GM19023 (cell line): Measurements from ENCODE around the gene TBL1X.
A peak's percentile ranks its signal among the peaks of the same experiment; 100 is the strongest.

ENCODE experiments used
- ATAC-seq: cut with Tn5 transposase; IDR thresholded peaks from one replicate; pipeline ENCODE4 v1.9.1; 2021; ENCODE audit warnings: mild to moderate bottlenecking, moderate library complexity; ENCODE audit not compliant: unreplicated experiment

TBL1X gene

DNA sequence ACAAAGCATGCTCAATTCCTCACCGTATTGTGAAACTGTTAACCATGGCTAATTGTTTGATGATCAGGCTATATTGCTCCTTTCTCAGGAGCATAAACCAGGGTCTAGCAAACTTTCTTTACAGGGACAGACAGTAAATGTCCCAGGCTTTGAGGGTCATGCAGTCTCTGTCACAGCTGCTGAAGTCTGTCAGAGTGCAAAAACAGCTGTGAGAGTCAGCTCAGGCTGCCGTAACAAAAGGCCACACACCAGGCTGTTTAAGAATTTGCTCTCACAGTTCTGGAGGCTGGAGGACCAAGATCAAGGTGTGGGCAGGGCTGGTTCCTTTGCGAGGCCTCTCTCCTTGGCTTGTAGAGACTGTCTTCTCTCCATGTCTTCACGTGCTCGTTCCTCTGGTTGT, 225.2 kb downstream of the TBL1X start:
- ATAC-seq = no peak

DNA sequence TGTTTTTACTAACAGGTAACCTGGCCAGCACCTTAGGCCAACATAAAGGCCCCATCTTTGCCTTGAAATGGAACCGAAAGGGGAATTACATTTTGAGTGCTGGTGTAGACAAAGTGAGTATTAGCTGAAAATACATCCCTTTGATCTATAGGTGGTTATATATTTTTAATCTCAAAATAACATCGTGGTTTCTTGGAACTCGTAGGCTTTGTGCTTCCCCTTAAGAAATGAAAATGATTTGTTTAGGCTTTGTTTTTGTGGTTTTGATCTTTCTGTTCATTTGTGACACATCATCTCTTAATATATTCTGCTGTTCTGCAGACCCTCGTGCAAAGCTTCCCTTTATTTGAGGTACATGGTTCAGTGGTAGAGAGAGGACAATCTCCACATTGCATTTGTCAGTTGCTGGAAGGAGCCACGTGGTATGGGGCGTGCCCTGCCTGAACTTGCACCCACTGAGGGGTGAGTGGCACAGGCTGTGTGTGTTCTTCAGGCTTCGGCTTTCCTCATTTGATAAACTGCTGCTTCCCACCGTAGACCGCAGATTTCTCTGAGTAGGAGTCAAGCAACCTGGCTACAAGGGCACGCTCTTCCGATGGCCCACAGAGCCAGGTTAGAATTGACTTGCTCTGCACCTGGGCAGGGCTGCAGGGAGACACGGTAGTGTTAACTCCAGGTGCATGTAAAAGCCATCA, 228.6 kb downstream of the TBL1X start:
- no peak for ATAC-seq

DNA sequence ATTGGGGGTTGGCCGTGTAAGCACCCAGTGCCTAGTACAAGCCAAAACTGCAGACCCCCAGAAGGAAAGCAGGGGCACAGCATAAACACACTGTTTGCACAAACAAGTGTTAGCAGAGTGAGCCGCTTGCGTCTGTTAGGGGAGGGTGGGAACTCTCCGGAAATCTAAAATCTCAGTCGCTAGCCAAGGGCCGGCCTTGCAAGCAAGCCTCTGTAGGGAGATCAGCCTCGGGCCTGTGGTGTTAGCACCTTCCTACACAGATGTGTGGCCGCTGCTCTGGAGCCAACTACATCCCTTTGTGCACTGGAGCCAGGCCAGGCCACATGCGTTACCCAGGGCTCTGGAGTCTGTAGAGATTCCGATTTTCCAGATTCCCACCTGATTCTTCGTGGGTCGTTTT, 233.7 kb downstream of the TBL1X start:
- ATAC-seq = no peak

DNA sequence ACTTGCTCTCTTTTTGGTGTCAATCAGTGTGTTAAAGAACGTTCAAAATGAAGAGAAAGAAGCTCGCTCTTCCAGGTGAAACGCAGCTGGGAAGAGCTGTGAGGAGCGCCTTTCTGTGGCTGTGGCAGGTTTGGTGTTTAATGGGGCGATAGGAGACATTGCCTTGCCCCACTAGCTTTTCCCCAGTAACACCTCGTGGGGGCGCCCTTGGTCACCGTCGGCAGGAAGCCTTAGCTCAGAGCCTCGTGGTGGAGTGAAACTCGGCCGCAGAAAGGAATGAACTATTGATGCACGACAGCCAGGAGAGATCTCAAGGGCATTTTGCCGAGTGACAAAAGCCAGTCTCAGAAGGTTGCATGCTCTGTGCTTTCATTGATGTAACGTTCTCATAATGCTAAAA, 235.7 kb downstream of the TBL1X start:
- ATAC-seq = no peak

DNA sequence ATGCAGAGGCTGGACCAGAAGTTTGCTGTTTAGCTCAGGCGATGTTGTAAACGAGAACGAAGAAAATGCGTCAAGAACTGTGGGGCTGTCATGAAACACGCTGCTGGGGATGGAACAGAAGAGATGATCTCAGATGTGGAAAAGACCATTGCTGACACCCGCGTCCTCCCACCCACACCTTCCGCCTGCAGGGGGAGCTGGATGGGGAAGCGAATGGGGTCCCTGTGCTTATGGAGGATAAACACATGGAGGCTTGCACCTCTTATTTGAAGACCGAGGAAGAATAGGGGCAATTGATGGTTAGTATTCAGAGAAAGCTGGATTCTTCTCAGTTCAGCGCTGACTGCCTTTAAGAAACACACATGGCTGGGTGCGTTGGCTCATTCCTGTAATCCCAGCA, 236.9 kb downstream of the TBL1X start:
- no peak for ATAC-seq

DNA sequence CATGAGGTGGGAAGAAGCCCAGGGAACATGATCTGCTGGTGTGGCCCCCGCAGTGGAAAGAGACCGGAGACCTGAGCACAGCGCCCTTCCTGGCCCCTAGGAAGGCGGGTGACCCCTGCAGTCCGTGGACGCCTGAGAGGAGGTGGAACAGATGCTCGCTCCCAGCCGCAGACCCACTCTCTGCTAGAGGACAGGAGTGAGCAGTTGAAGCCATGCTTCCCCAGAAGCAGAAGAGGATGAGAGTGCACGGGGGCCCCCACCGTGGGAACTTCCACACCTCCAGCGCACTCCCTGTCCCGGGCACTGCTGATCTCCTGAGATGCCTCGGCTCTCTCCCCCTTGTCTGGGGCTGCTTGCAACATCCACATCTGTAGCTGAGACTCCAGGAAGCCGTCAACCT, 238.5 kb downstream of the TBL1X start:
- ATAC-seq = no peak

DNA sequence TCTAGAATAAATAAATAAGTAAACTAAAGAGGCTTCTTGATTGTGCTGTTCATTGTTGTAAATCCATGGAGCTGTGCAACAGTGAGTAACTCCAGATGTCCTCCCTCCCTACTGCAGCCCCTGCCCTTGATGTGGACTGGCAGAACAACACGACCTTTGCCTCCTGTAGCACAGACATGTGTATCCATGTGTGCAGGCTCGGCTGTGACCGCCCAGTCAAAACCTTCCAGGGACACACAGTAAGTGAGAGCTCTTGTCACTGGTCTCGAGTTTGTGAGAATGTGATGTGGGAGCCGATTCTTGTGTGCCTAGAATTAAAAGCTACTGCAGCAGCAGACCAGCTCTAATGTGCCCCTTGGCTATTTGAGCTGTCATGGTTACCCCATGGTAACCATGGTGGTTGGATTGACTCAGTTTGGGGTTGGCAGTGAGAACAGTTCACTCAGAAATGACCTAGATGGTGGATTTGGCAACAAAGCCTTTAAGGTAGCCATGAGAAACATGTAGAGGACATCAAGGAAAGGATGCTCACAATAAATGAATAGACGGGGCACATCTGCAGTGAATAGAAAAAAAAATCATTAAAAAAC, 240.1 kb downstream of the TBL1X start:
- ATAC-seq = no peak

DNA sequence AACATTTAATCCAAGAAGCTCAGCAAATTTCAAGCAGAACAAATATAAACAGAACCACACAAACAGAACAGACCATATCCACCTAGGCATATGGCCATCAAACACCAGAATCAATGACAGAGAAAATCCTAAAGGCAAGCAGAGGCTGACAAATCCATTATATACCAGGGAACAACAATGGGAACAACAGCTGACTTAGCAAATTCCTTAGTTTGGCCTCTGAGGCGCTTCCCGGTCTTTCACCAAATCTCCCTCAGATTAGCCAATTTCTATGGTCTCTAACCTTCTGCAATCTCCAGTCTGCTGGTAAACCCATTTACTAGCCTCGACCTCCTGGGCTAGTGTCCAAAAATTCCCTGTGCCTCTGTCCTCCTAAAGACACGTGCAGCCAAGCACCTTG, 241.6 kb downstream of the TBL1X start:
- no peak for ATAC-seq

DNA sequence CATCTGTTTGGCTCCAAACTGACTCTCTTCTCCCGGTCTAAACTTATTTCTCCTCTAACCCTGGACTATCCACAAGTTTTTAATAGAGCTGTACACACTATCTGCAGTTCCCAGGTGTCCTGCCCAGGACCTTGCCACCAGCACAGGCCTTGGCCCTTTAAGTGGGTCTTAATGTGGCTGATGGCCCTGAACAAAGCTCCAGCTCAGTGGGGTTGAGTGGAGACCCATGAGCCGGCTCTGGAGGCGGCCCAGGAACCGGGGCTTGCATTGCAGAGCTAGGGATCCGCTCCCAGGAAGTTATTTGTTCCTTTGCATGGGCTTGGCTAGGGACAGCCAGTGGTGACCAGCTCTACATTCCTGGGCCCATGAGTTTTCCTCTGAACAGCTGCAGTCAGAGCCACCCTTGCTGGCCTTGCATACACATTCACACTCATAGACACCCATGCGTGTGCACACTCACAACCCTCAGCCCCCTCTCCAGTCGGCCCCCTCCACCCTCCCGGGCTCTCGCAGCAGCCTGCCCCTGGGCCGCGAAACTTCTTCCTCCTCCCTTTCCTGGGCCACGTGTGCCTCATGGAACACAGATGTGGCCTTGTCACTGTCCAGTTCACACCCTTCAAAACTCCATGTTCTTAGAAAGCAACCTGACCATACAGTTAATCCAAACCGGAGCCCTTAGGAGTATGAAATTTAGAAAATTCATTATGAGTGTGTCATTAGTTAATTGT, 242.6 kb downstream of the TBL1X start:
- ATAC-seq = no peak

DNA sequence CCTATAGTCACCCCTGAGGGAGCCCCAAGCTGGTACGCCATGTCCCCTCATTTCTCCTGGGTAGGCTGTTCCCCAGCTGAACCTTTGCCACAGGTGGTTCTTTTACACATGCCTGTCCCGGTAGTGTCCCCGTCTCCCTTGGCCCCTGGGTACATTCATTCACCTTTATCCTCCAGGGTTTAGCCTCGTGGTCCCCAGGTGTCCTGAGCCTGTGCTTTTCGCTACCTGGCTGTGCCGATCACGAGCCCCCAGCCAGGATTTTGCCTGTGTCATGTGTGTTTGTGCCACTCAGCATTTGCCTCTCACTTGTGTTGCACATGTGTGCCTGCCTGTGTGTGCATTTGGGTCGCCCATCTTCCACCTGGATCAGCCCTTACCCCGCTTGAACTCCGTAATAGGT, 243.2 kb downstream of the TBL1X start:
- ATAC-seq = no peak

DNA sequence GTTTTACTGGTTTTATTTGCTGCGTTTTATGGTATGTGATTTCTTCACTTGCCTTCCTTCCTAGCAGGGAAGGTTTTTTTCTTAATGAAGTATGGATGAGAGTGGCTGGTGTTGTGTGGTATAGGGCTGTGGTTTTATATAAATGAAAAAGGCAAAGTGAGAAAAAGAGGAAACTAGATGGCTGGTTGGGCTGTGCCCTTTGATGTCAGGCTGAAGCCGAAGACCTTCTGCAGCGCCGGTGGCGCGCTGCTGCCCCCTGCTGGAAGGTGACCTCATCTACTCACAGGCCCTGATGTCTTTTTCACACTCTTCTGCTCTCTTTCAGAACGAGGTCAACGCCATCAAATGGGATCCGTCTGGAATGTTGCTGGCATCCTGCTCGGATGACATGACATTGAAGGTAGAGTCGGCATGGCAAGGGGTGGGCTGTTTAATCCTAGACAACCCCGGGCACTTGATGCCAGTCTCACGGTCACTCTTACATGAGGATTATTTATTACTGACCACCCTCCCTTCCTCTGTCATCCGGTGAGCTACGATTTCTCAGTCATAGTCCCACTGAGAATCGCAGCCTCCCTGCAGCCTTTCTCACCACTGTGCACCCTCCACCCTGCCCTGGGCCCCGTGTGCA, 244.2 kb downstream of the TBL1X start:
- peak; percentile 94 for ATAC-seq

DNA sequence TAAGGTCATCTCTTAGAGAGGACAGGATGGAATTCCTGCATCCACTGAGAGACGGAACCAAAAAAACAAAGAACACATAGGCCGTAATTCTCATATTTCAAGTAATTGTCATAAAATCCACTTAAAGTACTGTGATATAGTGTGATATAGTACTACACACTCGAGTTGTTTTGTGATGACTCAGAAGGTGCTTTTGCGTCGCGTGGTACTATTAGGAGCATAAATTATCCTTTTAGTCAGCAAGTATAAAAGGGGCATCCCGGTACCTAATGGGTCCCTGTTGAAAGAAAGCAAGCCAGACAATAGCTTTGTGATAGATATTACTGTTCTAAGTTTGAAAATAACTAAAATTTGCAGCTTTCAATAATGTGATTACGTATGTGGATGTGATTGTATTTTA, 245.5 kb downstream of the TBL1X start:
- ATAC-seq = no peak

DNA sequence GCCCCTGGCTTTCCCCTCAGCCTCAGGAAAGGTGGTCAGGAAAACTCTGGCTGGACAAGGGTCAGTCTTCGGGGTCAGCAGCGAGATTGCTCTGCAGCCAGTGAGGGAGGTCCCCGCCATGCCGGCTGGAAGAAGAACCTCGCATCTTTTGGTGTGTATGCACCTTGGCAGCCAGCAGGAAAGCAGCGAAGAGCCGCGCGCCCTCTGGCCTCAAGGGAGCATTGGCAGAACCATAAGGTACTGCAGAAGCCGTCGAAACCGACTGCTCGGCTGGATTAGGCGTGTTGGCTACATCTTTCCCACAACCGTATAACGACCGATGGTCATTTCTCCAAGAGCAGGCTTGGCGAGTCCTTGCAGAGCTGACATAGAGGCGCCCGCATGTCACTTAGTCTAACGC, 252.5 kb downstream of the TBL1X start:
- ATAC-seq = no peak

DNA sequence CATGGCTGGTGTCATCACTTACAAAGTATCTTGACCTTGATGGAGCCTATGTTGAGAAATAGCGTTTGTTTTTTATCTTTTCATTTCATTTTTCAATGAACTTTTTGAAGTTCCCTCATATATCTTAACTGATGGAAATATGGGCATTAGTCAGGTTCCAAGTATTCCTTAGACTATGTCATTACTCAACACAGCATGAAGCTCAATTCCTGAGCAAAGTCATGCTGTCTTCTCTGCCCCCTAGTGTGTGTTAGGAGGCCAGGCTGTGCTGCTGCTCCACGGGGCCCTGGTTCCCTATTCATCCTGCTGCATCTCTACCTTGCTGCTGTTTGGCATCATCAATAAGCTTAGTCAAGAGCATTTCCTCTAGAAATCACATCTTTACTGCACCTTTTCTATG, 259.9 kb downstream of the TBL1X start:
- ATAC-seq = no peak

DNA sequence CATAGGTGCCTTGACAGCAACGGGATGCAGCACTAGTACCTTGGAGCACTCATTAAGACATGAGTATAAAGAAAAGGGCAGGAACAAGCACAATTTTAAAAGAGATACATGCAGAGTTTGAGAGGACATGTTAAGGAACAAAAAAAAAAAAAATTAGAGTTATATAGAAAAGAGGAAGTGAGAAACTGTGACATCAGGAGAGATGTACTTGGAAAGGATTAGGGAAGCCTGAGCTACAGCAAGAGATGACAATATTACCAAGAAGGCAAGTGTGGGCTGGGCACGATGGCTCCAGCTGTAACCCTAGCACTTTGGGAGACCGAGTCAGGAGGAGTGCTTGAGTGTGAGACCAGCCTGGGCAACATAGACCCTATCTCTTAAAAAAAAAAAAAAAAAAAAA, 263.4 kb downstream of the TBL1X start:
- ATAC-seq = no peak

DNA sequence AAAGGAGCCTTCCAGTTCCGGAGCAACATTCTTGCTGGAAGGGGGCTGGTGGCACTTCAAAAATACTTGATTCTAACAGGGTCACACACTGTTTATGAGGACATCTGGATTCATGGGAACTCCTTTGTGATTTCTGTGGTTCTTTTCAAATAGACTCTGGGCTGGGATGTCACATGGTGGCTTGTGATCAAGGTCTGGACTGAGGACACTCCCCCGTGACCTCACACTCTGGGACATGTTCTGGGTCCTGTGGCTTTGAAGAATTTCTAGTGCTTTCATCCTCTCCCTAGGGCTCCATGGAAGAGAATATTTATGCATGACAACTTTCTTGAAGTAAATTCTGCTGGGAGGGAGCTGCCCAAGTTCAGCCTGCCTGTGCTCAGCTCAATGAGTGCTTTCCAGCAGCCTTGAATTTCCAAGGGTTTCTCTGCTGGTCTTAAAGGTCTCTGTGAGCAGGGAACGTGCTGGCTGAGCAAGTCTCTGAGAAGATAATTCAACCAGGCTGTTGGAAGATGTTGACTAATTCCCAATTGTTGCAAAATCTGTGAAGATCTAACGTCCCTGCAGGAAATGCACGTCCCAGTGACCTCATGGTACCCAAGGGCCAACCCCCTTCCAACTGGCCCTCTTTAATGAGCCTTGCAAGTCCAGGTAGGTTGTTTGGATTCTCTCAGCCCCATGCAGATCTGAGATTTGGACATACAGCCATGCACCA, 264.5 kb downstream of the TBL1X start:
- no peak for ATAC-seq

DNA sequence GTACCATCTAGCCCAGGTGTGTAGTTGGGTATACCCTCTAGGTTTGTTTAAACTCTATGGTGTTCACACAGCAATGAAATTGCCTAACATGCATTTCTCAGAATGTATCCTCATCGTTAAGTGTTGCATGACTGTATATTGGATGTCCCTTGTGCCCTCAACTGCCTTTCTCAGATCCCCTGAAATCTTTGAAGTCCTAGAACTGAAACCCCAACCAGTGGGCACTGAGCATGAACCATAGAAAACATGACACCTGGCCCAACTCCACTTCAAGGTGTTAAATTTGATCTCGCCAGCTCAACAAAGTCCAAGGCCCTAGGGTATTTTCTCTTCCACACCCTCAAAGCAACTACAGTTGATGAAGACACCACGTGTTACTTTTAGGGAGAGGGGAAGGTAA, 265.2 kb downstream of the TBL1X start:
- no peak for ATAC-seq

DNA sequence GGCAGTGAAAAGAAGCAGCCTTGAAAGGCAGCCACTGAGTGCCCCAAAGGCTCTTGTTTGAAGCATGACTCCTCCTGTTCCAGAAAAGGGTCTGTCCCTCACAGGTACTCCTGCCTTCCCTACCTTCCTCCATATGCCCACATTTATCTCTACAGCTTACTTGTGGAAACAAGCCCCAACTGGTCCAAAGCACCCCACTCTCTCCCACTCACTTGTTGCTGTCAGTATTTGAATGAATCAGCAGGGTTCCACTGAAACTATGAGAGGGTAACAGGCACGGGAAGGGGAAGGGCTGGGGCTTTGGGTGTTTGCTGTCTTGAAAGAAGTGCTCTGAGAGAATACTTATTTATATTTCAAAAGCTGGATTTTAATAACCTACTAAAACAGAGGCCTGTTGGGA, 265.9 kb downstream of the TBL1X start:
- no peak for ATAC-seq

DNA sequence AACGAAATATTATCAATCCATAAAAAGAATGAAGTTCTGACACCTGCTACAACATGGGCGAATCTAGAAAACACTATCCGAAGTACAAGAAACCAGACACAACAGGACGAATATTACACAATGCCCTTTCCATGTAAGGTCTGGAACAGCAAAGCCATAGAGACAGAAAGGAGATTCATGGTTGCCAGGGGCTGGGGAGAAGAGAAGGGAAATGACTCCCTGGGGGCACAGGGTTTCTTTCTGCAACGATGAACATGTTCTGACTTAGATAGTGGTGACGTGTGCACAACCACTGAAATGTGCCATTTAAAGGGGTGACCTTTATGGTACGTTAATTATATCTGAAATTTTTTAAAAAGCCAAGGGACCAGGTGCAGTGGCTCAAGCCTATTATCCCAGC, 272.5 kb downstream of the TBL1X start:
- ATAC-seq = no peak

DNA sequence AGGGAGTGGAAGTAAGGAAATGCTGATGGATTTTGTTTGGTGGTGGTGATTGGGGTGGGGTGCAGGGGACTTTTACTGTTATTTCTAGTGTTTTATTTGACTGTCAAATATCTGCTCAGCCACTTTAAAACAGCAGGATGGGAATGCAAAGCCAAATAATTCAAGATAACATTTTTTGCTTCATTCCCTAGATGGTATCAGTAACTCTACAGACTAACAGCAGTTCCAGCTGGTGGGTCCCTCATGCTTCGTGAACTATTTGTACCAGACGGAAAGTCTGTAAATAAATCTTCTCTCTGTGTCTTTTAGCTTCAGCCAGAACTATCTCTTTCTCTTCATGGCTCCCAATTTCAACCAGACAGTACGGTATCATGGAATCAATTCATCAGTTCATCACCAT, 273.3 kb downstream of the TBL1X start:
- ATAC-seq = no peak

DNA sequence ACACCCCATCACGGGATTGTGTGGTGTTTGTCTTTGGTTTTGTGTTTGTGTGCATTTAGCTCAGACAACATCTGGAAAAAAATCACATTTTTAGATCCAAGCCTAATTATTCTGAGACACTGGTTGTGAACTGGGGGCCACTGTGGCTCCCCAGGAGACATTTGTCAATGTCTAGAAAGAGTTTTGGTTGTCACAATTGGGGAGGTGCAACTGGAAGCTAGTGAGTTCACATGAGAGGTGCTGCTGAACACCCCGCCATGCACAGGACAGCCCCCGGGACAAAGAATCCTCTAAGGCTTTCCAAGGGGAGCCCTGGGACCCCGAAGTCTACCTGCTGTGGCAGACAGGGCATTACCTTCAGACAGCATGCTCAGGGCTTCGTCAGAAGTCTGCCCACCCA, 274.3 kb downstream of the TBL1X start:
- no peak for ATAC-seq
